KMS-11 (cell line): Measurements from ENCODE around the gene PDLIM1.

Experiments
- H2AFZ ChIP-seq: fragments of 200-600 bp; sonication (generic); 2 replicates; pipeline ENCODE4 v1.6.1; 2016; ENCODE audit warnings: antibody characterized with exemption, mixed run types, low read depth
- H3K27ac ChIP-seq: fragments of 200-600 bp; sonication (generic); 2 replicates; pipeline ENCODE4 v1.6.1; 2016; ENCODE audit warnings: mild to moderate bottlenecking, mixed run types
- H3K27me3 ChIP-seq: fragments of 200-600 bp; sonication (generic); 2 replicates; pipeline ENCODE4 v1.6.1; 2017; ENCODE audit warnings: mild to moderate bottlenecking, low read depth, mixed run types, moderate library complexity; ENCODE audit not compliant: insufficient read depth
- H3K36me3 ChIP-seq: fragments of 200-600 bp; sonication (generic); 2 replicates; pipeline ENCODE4 v1.6.1; 2017; ENCODE audit warnings: mild to moderate bottlenecking, mixed run types; ENCODE audit not compliant: insufficient read depth
- H3K4me1 ChIP-seq: fragments of 200-600 bp; sonication (generic); 2 replicates; pipeline ENCODE4 v1.6.1; 2016; ENCODE audit warnings: mild to moderate bottlenecking, low read depth, mixed run types; ENCODE audit not compliant: poor library complexity, severe bottlenecking
- H3K4me2 ChIP-seq: fragments of 200-600 bp; sonication (generic); 2 replicates; pipeline ENCODE4 v1.7.0; 2016; ENCODE audit warnings: mild to moderate bottlenecking, mixed run types
- H3K4me3 ChIP-seq: fragments of 200-600 bp; sonication (generic); IDR thresholded peaks from 2 replicates; pipeline ENCODE4 v1.6.1; 2017; ENCODE audit warnings: low read depth, low read length, mixed read lengths; ENCODE audit not compliant: insufficient read depth
- H3K79me2 ChIP-seq: fragments of 200-600 bp; sonication (generic); 2 replicates; pipeline ENCODE4 v1.6.1; 2016; ENCODE audit warnings: low read depth, mixed run types; ENCODE audit not compliant: insufficient read depth
- H3K9ac ChIP-seq: fragments of 200-600 bp; sonication (generic); 2 replicates; pipeline ENCODE4 v1.6.1; 2016; ENCODE audit warnings: mild to moderate bottlenecking, mixed run types
- H4K20me1 ChIP-seq: fragments of 200-600 bp; sonication (generic); 2 replicates; pipeline ENCODE4 v1.6.1; 2016; ENCODE audit warnings: mild to moderate bottlenecking, mixed run types; ENCODE audit not compliant: insufficient read depth
- TF ChIP-seq, protein P1 (sequence below): fragments of 200-600 bp; sonication (generic); conservative IDR thresholded peaks from 2 replicates; pipeline ENCODE4 v1.6.1; 2017; ENCODE audit warnings: low read depth, mild to moderate bottlenecking, antibody characterized with exemption, low read length, moderate library complexity, mixed read lengths

The PDLIM1 gene

DNA sequence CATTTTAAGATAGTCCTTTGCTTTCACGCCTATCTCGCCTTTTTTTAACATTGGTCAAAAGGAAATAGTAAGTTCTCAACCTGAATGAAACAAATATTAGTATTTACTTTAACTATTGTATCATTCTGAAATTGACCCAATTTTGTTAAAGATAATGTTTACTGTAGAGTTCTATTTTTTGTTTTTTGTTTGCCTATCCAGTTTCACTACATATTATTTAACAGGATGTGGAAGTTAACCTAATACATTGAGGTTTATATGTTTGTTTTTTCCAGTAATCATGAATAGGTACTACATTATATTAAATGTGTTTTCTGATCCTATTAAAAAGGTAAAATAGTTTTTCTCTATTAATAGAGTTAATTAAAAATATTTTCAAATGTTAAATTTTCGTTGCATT, 70.3 kb downstream of the PDLIM1 start:
- no peak overlapping the region for H2AFZ ChIP-seq
- H3K27ac ChIP-seq: no peak overlapping the region
- no peak overlapping the region for H3K9ac ChIP-seq
- H3K36me3 ChIP-seq: no peaks in the 10 kb centered on the region
- no peak overlapping the region for H3K4me2 ChIP-seq
- no peaks in the 10 kb centered on the region for H3K79me2 ChIP-seq
- H4K20me1 ChIP-seq: no peaks in the 10 kb centered on the region
- H3K4me3 ChIP-seq: no peak overlapping the region
- TF ChIP-seq, protein P1, sequence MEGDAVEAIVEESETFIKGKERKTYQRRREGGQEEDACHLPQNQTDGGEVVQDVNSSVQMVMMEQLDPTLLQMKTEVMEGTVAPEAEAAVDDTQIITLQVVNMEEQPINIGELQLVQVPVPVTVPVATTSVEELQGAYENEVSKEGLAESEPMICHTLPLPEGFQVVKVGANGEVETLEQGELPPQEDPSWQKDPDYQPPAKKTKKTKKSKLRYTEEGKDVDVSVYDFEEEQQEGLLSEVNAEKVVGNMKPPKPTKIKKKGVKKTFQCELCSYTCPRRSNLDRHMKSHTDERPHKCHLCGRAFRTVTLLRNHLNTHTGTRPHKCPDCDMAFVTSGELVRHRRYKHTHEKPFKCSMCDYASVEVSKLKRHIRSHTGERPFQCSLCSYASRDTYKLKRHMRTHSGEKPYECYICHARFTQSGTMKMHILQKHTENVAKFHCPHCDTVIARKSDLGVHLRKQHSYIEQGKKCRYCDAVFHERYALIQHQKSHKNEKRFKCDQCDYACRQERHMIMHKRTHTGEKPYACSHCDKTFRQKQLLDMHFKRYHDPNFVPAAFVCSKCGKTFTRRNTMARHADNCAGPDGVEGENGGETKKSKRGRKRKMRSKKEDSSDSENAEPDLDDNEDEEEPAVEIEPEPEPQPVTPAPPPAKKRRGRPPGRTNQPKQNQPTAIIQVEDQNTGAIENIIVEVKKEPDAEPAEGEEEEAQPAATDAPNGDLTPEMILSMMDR: no peak
- H3K4me1 ChIP-seq: no peaks in the 10 kb centered on the region
- H3K27me3 ChIP-seq: no peaks in the 10 kb centered on the region

DNA sequence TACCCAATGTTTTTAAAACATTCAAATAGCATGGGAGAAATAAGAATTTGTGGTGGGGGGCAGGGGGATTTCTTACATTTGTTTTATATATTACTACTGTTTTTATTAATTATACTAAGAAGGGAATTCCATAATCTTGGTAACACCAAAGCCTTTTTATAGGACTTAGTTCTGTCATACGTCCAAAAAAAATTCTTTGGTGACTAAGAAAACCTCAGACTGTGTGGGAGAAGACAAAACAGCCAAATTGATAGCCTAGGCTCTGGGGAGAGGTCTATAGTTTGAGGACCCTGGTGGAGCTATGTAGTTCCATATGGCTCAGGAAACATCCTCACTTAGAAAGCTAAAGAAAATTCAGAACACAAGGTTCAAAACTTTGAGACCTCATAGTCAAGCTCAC, 73.3 kb downstream of the PDLIM1 start:
- H3K4me1 ChIP-seq: no peaks in the 10 kb centered on the region

DNA sequence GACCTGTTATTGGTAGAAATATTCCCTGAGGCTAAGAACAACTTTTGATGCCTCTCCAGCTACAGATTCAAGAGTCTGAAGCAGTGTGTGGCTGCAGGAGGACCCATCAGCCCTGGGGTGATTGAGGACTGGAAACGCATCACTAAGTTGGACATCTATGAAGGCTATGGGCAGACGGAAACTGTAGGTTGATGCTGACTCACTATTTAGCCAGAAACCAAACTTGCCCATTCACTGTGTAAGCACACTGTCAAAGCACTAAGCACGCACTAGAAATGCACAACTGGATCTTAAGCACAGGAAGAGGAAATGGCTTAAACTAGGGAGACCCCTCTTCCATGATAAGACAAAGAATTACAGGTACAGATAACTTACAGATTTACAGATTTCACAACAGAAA, 76.0 kb downstream of the PDLIM1 start:
- no peak overlapping the region for H3K4me2 ChIP-seq
- no peak overlapping the region for H2AFZ ChIP-seq

More for the DNA sequence above, 73.3 kb downstream of the PDLIM1 start:
- Histone ChIP-seq H4K20me1 (no peaks in the 10 kb centered on the region), H3K9ac (no peak overlapping the region), H3K27ac (no peak overlapping the region), H2AFZ (no peak overlapping the region), H3K4me2 (no peak overlapping the region), H3K79me2 (no peaks in the 10 kb centered on the region), H3K4me3 (no peak overlapping the region), H3K27me3 (no peaks in the 10 kb centered on the region), H3K36me3 (no peaks in the 10 kb centered on the region)
- TF ChIP-seq, protein P1: no peak

DNA sequence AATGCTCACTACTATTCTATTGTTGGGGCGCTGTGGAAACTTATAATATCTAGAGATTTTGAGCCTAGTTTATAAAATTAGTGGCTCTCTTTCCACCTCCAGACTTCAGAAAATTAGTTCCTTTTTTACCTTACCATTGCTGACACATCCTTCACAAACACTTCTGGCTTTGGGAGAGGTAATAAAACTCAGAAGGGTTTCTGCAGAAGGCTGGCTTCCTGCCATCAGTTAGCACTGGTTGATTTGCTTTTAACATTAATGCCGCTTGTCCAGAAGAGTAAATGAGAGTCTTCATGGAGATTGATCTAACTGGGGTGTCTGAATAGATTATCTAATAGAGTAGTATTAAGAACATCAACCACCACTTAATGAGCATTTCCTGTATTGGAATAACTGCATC, 76.4 kb downstream of the PDLIM1 start:
- H2AFZ ChIP-seq: no peak overlapping the region
- no peak overlapping the region for H3K4me3 ChIP-seq
- no peaks in the 10 kb centered on the region for H4K20me1 ChIP-seq
- no peak overlapping the region for H3K4me2 ChIP-seq
- no peaks in the 10 kb centered on the region for H3K27me3 ChIP-seq
- no peaks in the 10 kb centered on the region for H3K36me3 ChIP-seq
- no peaks in the 10 kb centered on the region for H3K4me1 ChIP-seq
- no peak overlapping the region for H3K27ac ChIP-seq
- H3K9ac ChIP-seq: no peak overlapping the region
- TF ChIP-seq, protein P1: no peak
- H3K79me2 ChIP-seq: no peaks in the 10 kb centered on the region

More for the DNA sequence above, 76.0 kb downstream of the PDLIM1 start:
- TF ChIP-seq, protein P1: no peak
- H3K79me2 ChIP-seq: no peaks in the 10 kb centered on the region
- no peaks in the 10 kb centered on the region for H3K27me3 ChIP-seq
- H4K20me1 ChIP-seq: no peaks in the 10 kb centered on the region
- no peaks in the 10 kb centered on the region for H3K36me3 ChIP-seq
- no peaks in the 10 kb centered on the region for H3K4me1 ChIP-seq
- H3K4me3 ChIP-seq: no peak overlapping the region
- H3K9ac ChIP-seq: no peak overlapping the region
- no peak overlapping the region for H3K27ac ChIP-seq
